ENCODE results near the gene RBBP8NL.

- TF ChIP-seq, protein P1, sequence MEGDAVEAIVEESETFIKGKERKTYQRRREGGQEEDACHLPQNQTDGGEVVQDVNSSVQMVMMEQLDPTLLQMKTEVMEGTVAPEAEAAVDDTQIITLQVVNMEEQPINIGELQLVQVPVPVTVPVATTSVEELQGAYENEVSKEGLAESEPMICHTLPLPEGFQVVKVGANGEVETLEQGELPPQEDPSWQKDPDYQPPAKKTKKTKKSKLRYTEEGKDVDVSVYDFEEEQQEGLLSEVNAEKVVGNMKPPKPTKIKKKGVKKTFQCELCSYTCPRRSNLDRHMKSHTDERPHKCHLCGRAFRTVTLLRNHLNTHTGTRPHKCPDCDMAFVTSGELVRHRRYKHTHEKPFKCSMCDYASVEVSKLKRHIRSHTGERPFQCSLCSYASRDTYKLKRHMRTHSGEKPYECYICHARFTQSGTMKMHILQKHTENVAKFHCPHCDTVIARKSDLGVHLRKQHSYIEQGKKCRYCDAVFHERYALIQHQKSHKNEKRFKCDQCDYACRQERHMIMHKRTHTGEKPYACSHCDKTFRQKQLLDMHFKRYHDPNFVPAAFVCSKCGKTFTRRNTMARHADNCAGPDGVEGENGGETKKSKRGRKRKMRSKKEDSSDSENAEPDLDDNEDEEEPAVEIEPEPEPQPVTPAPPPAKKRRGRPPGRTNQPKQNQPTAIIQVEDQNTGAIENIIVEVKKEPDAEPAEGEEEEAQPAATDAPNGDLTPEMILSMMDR (IDR thresholded peaks at IDR 0.05; ENCODE audit: extremely low read depth in 1 of 2, insufficient read depth in 1 of 2, low read depth in 1 of 2, low read length in 2 of 2): no peak
- TF ChIP-seq POLR2A (IDR thresholded peaks at IDR 0.05; ENCODE audit: low read depth, low read length) (no peak), EZH2 (IDR thresholded peaks at IDR 0.05; ENCODE audit: borderline replicate concordance, low read depth, low read length, severe bottlenecking) (no peak)
Measured at GRCh38 chr20:62408055-62408454, 19.3 kb downstream of the RBBP8NL start.
